CD1c-positive myeloid dendritic cell (primary cell): ENCODE measurements around the gene ATP2C2.
A peak's percentile ranks its signal among the peaks of the same experiment; 100 is the strongest.

Experiments used
- DNase-seq: peaks from one replicate; pipeline ENCODE4 v3.0.0-alpha.2; 2016; ENCODE audit errors: extremely low spot score

Gene ATP2C2

GRCh38 chr16:84419730-84420129 lies 51.4 kb downstream of the ATP2C2 start:
- no peak for DNase-seq

GRCh38 chr16:84420556-84420955 lies 52.2 kb downstream of the ATP2C2 start:
- peak; percentile 61 for DNase-seq

- DNase-seq = peak; percentile 2
Measured at GRCh38 chr16:84421081-84421937, 53.0 kb downstream of the ATP2C2 start.

GRCh38 chr16:84421938-84422220 lies 53.5 kb downstream of the ATP2C2 start:
- no peak for DNase-seq

- peak; percentile 61 for DNase-seq
Measured at GRCh38 chr16:84423416-84423837, 55.1 kb downstream of the ATP2C2 start.

- DNase-seq = no peak
Measured at GRCh38 chr16:84425696-84426095, 57.4 kb downstream of the ATP2C2 start.

- no peak for DNase-seq
Measured at GRCh38 chr16:84426804-84427203, 58.5 kb downstream of the ATP2C2 start.

- no peak for DNase-seq
Measured at GRCh38 chr16:84427553-84427952, 59.2 kb downstream of the ATP2C2 start.

GRCh38 chr16:84430860-84431259 lies 62.5 kb downstream of the ATP2C2 start:
- no peak for DNase-seq

- DNase-seq = no peak
Measured at GRCh38 chr16:84434800-84435199, 66.5 kb downstream of the ATP2C2 start.

GRCh38 chr16:84436196-84436595 lies 67.9 kb downstream of the ATP2C2 start:
- no peak for DNase-seq

- no peak for DNase-seq
Measured at GRCh38 chr16:84438971-84439696, 70.8 kb downstream of the ATP2C2 start.

- DNase-seq = no peak
Measured at GRCh38 chr16:84442416-84443145, 74.2 kb downstream of the ATP2C2 start.

- no peak for DNase-seq
Measured at GRCh38 chr16:84443166-84443802, 74.9 kb downstream of the ATP2C2 start.

GRCh38 chr16:84444476-84444875 lies 76.1 kb downstream of the ATP2C2 start:
- no peak for DNase-seq

- no peak for DNase-seq
Measured at GRCh38 chr16:84446084-84446483, 77.7 kb downstream of the ATP2C2 start.

- DNase-seq = no peak
Measured at GRCh38 chr16:84446596-84447392, 78.5 kb downstream of the ATP2C2 start.

- DNase-seq = no peak
Measured at GRCh38 chr16:84448444-84448843, 80.1 kb downstream of the ATP2C2 start.

GRCh38 chr16:84449156-84450140 lies 81.1 kb downstream of the ATP2C2 start:
- DNase-seq = no peak
